HG03469 (cell line): ENCODE measurements around the gene OR10A5.
A peak's percentile ranks its signal among the peaks of the same experiment; 100 is the strongest.
"Not testable (repeated sequence)": the region's sequence is repeated elsewhere in the genome, so short reads cannot be mapped to it uniquely, and the experiment has no call there.

Experiments
- ATAC-seq: cut with Tn5 transposase; IDR thresholded peaks from one replicate; pipeline ENCODE4 v1.9.1; 2021; ENCODE audit warnings: mild to moderate bottlenecking, moderate library complexity, moderate number of reproducible peaks; ENCODE audit not compliant: unreplicated experiment

The OR10A5 gene

DNA sequence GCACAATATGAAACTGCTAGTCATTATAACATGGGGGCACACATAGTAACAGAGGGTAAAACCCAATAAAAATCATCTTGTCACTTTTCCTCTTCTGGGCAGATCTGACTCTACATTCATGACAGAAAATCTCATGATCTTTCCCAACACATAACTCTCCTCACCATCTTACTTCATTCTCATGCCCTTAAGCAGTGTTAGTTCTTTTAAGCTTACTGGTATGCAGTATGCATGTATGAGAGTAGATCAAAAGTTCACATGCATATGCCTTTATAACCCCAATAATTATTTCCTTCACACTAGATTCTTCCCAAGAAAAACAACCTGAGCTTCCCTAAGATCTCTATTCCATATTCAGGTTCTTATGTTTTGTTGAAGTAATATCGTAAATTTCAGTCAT lies 25.8 kb downstream of the OR10A5 start:
- ATAC-seq = no peak

DNA sequence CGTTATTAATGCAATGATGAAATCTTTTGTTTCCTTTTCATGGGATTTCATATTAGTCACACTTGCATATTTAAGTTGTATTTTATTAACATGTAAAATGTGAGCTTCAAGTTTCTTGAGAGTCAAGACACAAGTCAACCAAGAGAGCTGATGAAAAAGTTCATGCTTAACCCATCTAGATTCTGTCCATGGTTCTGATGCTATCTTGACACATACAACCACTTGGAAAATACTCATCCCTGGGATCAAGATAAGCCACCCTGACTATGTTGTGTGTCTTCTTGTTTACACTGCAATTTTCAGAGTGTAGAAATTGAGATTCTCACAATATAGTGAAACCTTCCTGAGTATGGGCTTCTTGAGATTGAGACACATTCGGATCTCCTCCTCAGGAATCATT lies 30.3 kb downstream of the OR10A5 start:
- no peak for ATAC-seq

DNA sequence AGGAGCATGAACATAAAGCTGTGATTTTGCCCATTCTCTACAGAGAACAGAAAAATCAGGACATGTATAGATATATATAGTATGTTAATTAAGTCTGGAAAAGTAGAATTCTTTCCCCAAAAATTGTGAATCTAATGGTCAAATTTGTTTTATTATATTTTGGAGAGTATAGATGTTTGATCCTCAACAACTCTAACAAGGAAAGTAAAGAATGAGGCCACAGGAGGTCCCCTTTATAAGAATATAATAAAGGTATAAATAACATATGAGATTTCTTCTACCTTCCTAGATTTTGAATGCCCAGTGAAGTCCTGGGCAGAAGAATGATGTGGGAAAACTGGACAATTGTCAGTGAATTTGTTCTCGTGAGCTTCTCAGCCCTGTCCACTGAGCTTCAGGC lies 30.8 kb downstream of the OR10A5 start, which contains the start of gene OR10A4:
TSS of gene OR10A4 (plus strand) at position 301 of the 400 bp plus-strand sequence. CDS start at position 324, 23 bp downstream.
- ATAC-seq = no peak

DNA sequence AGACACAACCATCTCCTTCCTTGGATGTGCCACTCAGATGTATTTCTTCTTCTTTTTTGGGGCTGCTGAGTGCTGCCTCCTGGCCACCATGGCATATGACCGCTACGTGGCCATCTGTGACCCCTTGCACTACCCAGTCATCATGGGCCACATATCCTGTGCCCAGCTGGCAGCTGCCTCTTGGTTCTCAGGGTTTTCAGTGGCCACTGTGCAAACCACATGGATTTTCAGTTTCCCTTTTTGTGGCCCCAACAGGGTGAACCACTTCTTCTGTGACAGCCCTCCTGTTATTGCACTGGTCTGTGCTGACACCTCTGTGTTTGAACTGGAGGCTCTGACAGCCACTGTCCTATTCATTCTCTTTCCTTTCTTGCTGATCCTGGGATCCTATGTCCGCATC lies 31.4 kb downstream of the OR10A5 start:
- no peak for ATAC-seq

- no peak for ATAC-seq
Measured at GRCh38 chr11:6882751-6883150, 37.3 kb downstream of the OR10A5 start.

DNA sequence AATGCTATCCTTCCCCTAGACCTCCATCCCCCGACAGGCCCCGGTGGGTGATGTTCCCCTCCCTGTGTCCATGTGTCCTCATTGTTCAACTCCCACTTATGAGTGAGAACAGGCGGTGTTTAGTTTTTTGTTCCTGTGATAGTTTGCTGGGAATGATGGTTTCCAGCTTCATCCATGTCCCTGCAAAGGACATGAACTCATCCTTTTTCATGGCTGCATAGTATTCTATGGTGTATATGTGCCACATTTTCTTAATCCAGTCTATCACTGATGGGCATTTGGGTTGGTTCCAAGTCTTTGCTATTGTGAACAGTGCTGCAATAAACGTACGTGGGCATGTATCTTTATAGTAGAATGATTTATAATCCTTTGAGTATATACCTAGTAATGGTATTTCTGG lies 42.2 kb downstream of the OR10A5 start:
- ATAC-seq = not testable (repeated sequence)

GRCh38 chr11:6888830-6889229 lies 43.3 kb downstream of the OR10A5 start:
- no peak for ATAC-seq

GRCh38 chr11:6889835-6890234 lies 44.4 kb downstream of the OR10A5 start:
- no peak for ATAC-seq

DNA sequence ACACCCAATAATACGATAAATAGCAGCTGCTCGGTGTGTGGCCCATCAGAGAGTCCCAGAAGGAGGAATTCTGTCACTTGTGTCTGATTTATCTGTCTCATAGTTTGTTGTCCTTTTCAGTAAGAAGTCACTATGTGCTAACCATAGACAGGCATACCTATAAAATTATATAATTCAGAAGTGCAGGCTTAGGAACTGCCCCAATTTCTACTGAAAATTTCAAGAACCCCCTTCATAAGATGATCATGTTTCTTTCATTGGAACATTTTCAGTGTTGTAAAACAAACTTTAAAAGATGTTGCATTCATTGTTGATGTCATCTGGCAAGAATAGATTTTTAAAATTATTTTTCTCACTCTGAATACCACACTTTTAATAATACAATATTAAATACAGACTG lies 46.9 kb downstream of the OR10A5 start, which contains the start of gene OR2D2:
TSS of gene OR2D2 (minus strand) at position 101 of the 400 bp plus-strand sequence. CDS start at position 101, 0 bp downstream.
- no peak for ATAC-seq

- ATAC-seq = no peak
Measured at GRCh38 chr11:6894097-6894496, 48.6 kb downstream of the OR10A5 start.

DNA sequence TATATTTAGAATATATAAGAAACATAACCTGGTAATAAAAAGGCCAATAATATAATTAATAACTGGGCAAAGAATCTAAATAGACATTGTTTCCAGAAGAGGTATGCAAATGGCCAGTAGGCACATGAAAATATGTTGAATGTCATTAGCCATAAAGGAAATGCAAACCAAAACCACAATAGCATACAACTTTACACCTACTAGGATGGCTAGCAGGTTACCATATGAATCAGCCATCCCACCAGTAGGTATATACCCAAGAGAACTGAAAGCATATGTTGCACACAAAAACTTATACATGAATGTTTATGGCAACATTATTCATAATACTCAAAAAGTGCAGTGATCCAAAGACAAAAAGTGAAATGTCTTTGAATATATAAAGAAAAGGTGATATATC lies 49.5 kb downstream of the OR10A5 start:
- ATAC-seq = peak; percentile 98
